ENCODE results near the gene HIPK2. TPM values are rescaled to one million over a fixed set of nuclear protein-coding genes. Genes with fewer than 3 reads are reported as not detected.

HIPK2 gene
- total and polyA plus RNA-seq, 2 of the 4 experiments (the other 2 are of a cell fraction) = 22.0 to 27.1 TPM

- DNase-seq = no peak
- Histone ChIP-seq H3K56ac (ENCODE audit: extremely low read depth, insufficient read depth, low read length) (no peak overlapping the region), H3K9me3 (ENCODE audit: control insufficient read depth, insufficient read depth, low read length) (no peaks in the 10 kb centered on the region), H3K4me3 (ENCODE audit: insufficient read depth, low read depth, low read length) (no peak overlapping the region), H4K91ac (ENCODE audit: insufficient read depth, low read depth, low read length) (no peak overlapping the region), H2BK15ac (ENCODE audit: low read depth, low read length) (no peak overlapping the region), H3K4me2 (ENCODE audit: low read depth, low read length) (no peak overlapping the region), H3K4ac (ENCODE audit: low read depth, low read length) (no peak overlapping the region), H2AK5ac (ENCODE audit: low read depth, low read length) (no peak overlapping the region), H4K20me1 (ENCODE audit: insufficient read depth, low read length) (peaks cover 11% of the 10 kb centered on the region; the same call in 1 of the 2 replicates), H4K8ac (ENCODE audit: low read depth in 2 of 2, low read length in 2 of 2) (no peak overlapping the region), H2AFZ (replicated peaks; ENCODE audit: low read length, poor library complexity) (no peak overlapping the region), H3K27ac (ENCODE audit: insufficient read depth, low read length) (no peak overlapping the region), H3K18ac (ENCODE audit: low read depth, low read length) (no peak overlapping the region), H3K14ac (replicated peaks; ENCODE audit: low read depth, low read length) (no peak overlapping the region), H2BK120ac (ENCODE audit: low read depth, low read length) (no peak overlapping the region), H3K4me1 (ENCODE audit: control insufficient read depth, insufficient read depth, low read length) (peaks cover 2% of the 10 kb centered on the region; the same call in 1 of the 2 replicates), H3K9me1 (ENCODE audit: insufficient read depth, low read length) (peaks cover 7% of the 10 kb centered on the region; the same call in 1 of the 2 replicates), H3K23ac (ENCODE audit: low read depth, low read length) (no peak overlapping the region), H3K9ac (ENCODE audit: low read depth, low read length) (no peak overlapping the region), H2AK9ac (replicated peaks; ENCODE audit: low read depth, low read length, poor library complexity) (no peak overlapping the region), H3K79me1 (ENCODE audit: low read depth in 1 of 2, low read length in 2 of 2) (peaks cover 0 to 26% of the 10 kb centered on the region in 2 experiments; a peak in 3 of 4 replicates), H2BK5ac (ENCODE audit: low read depth, low read length, poor library complexity, severe bottlenecking) (no peak overlapping the region), H3K27me3 (ENCODE audit: control insufficient read depth, insufficient read depth, low read length) (no peaks in the 10 kb centered on the region), H4K5ac (ENCODE audit: low read depth, low read length) (no peak overlapping the region), H2BK20ac (ENCODE audit: low read depth, low read length) (no peak overlapping the region), H3K36me3 (ENCODE audit: control insufficient read depth, insufficient read depth, low read length) (peaks cover 71% of the 10 kb centered on the region)
- ChIA-PET CTCF (no interaction called here), POLR2A (ENCODE audit: unreplicated experiment) (no interaction called here)
- BruUV-seq (replicated peaks) = no TSS peak
- TF ChIP-seq RAD21 (IDR thresholded peaks at IDR 0.05; ENCODE audit: low read length) (no peak), FOS (IDR thresholded peaks at IDR 0.05; ENCODE audit: low read depth, low read length) (no peak), RFX5 (IDR thresholded peaks at IDR 0.05; ENCODE audit: low read depth, low read length) (no peak), CEBPB (IDR thresholded peaks at IDR 0.05; ENCODE audit: low read depth, low read length) (no peak), BHLHE40 (IDR thresholded peaks at IDR 0.05; ENCODE audit: low read depth, low read length) (no peak), RCOR1 (IDR thresholded peaks at IDR 0.05; ENCODE audit: insufficient replicate concordance, low read length) (no peak), SMC3 (IDR thresholded peaks at IDR 0.05; ENCODE audit: low read depth, low read length) (no peak), NFE2L2 (IDR thresholded peaks at IDR 0.05; ENCODE audit: low read depth, low read length) (no peak)
- dilution Hi-C loops (cut with HindIII; ENCODE audit: low sequenced_read_pairs, unreplicated experiment) (no loop called here), in situ Hi-C loops (cut with MboI; ENCODE audit: low sequenced_read_pairs) (no loop called here), intact Hi-C loops (cut with micrococcal nuclease) (no loop called here)
- ATAC-seq (ENCODE audit: low read depth) = no peak
- 97% methylated on average over 6 of the region's 14 CpGs; no CpG with 5 or more reads in 1 of the 2 experiments for WGBS, 2 experiments (ENCODE audit: extremely low coverage in 2 of 2, insufficient read length in 1 of 2)
These were observed 210.0 kb downstream of the HIPK2 start for GRCh38 chr7:139567647-139568345.

Data from IMR-90 (cell line).